DND-41 (cell line): ENCODE measurements around the gene CAPSL.

Experiments used
- ATAC-seq: fragments of 200-7000 bp; cut with Tn5 transposase; 3 replicates; pipeline ENCODE4 v1.9.1; 2021; ENCODE audit warnings: low read depth; ENCODE audit not compliant: insufficient read depth
- DNase-seq: peaks from one replicate; pipeline ENCODE4 v3.0.0-alpha.2; 2020
- H2AFZ ChIP-seq: 2 replicates; pipeline ENCODE4 v1.6.0; 2012; ENCODE audit warnings: low read depth, low read length
- H3K27ac ChIP-seq: 2 replicates; pipeline ENCODE4 v1.5.1; 2012; ENCODE audit warnings: low read length, inconsistent platforms
- H3K27me3 ChIP-seq: fragments of 200-600 bp; sonication (generic); 2 replicates; pipeline ENCODE4 v1.6.0; 2012; ENCODE audit warnings: low read length, mild to moderate bottlenecking, inconsistent platforms; ENCODE audit not compliant: insufficient read depth, poor library complexity
- H3K36me3 ChIP-seq: 2 replicates; pipeline ENCODE4 v1.5.1; 2012; ENCODE audit warnings: low read length, inconsistent platforms; ENCODE audit not compliant: insufficient read depth
- H3K4me1 ChIP-seq: 2 replicates; pipeline ENCODE4 v1.5.1; 2012; ENCODE audit warnings: mild to moderate bottlenecking, low read length; ENCODE audit not compliant: insufficient read depth
- H3K4me2 ChIP-seq: 2 replicates; pipeline ENCODE4 v1.6.0; 2012; ENCODE audit warnings: mild to moderate bottlenecking, moderate library complexity, low read length, inconsistent platforms; ENCODE audit not compliant: insufficient read depth
- H3K4me3 ChIP-seq, 2 experiments: fragments of 200-600 bp in 1 of 2; shearing (Covaris generic) in 1 of 2; 2 replicates each; pipeline ENCODE4 v1.5.1; 2012 to 2016; ENCODE audit warnings: inconsistent platforms in 2 of 2, low read length in 2 of 2, mild to moderate bottlenecking in 2 of 2, low read depth in 1 of 2, moderate library complexity in 1 of 2
- H3K79me2 ChIP-seq: 2 replicates; pipeline ENCODE4 v1.6.0; 2012; ENCODE audit warnings: low read length, inconsistent platforms; ENCODE audit not compliant: insufficient read depth
- H3K9ac ChIP-seq: 2 replicates; pipeline ENCODE4 v1.6.0; 2012; ENCODE audit warnings: low read depth, mild to moderate bottlenecking, inconsistent platforms, low read length, moderate library complexity
- H3K9me3 ChIP-seq: 2 replicates; pipeline ENCODE4 v1.5.1; 2012; ENCODE audit warnings: low read length, moderate library complexity, mild to moderate bottlenecking, inconsistent platforms; ENCODE audit not compliant: insufficient read depth, severe bottlenecking
- H4K20me1 ChIP-seq: 2 replicates; pipeline ENCODE4 v1.6.0; 2012; ENCODE audit warnings: low read length; ENCODE audit not compliant: insufficient read depth
- CTCF ChIP-seq: IDR thresholded peaks from 2 replicates; pipeline ENCODE4 v1.5.1; 2012; ENCODE audit warnings: borderline replicate concordance, low read length, moderate library complexity, mild to moderate bottlenecking; ENCODE audit not compliant: poor library complexity, severe bottlenecking; ENCODE audit errors: extremely low read depth
- EZH2 ChIP-seq: IDR thresholded peaks from 3 replicates; pipeline ENCODE4 v1.6.1; 2012; ENCODE audit warnings: borderline replicate concordance, low read depth, mild to moderate bottlenecking, moderate library complexity, low read length, inconsistent platforms; ENCODE audit not compliant: severe bottlenecking

The CAPSL gene

GRCh38 chr5:35880156-35880555, 58.3 kb downstream of the CAPSL start:
- H3K4me2 ChIP-seq = no peak overlapping the region
- peaks cover 44% of the 10 kb centered on the region for H3K36me3 ChIP-seq

DNA sequence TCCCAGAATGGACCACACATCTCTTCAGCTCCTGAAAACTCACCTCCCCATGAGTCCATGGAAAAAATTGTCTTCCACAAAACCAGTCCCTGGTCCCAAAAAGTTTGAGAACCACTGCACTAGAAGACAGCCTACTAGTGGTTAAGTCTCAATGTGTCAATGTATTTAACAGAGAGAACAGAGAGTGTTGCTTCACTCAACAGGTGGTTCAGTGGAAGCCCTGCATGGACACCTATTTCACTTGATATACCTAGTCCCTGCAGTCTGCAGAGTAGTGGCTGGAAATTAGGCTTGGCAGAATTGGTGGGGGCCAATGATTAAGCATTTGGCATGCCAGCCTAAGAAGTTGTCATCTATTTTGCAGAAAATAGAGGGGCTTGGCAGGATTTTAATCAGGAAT, 58.8 kb downstream of the CAPSL start:
- Histone ChIP-seq H3K36me3 (peaks cover 49% of the 10 kb centered on the region), H3K79me2 (peaks cover 51% of the 10 kb centered on the region), H3K4me2 (no peak overlapping the region), H3K9ac (peak overlapping the region; percentile 69; the same call in 1 of the 2 replicates), H3K4me1 (peaks cover 100% of the 10 kb centered on the region), H3K9me3 (no peaks in the 10 kb centered on the region), H2AFZ (no peak overlapping the region), H3K27me3 (no peaks in the 10 kb centered on the region), H3K27ac (peak overlapping the region; percentile 96), H4K20me1 (no peaks in the 10 kb centered on the region), H3K4me3 (no peak overlapping the region)
- no peak for DNase-seq
- TF ChIP-seq EZH2 (no peak), CTCF (peak; percentile 22)
- no peak for ATAC-seq

More at GRCh38 chr5:35880156-35880555, 58.3 kb downstream of the CAPSL start:
- Histone ChIP-seq H4K20me1 (no peaks in the 10 kb centered on the region), H3K4me1 (peaks cover 100% of the 10 kb centered on the region), H3K9me3 (no peaks in the 10 kb centered on the region), H3K4me3 (no peak overlapping the region), H3K9ac (peak overlapping the region; percentile 69; the same call in 1 of the 2 replicates), H3K79me2 (peaks cover 45% of the 10 kb centered on the region), H3K27ac (peak overlapping the region; percentile 96), H3K27me3 (no peaks in the 10 kb centered on the region), H2AFZ (no peak overlapping the region)
- ATAC-seq = no peak
- TF ChIP-seq CTCF (no peak), EZH2 (no peak)
- DNase-seq = no peak

- Histone ChIP-seq H3K4me3 (no peak overlapping the region), H3K4me1 (peaks cover 100% of the 10 kb centered on the region), H3K79me2 (peaks cover 56% of the 10 kb centered on the region), H3K27me3 (no peaks in the 10 kb centered on the region), H3K36me3 (peaks cover 55% of the 10 kb centered on the region), H4K20me1 (no peaks in the 10 kb centered on the region), H3K4me2 (no peak overlapping the region), H3K9me3 (no peaks in the 10 kb centered on the region), H2AFZ (no peak overlapping the region), H3K27ac (peak overlapping the region; percentile 96), H3K9ac (peak overlapping the region; percentile 69; the same call in 1 of the 2 replicates)
- peak; percentile 63 for DNase-seq
- ATAC-seq = peak; percentile 30
- no peak for TF ChIP-seq EZH2
- no peak for TF ChIP-seq CTCF
These were observed 59.3 kb downstream of the CAPSL start for GRCh38 chr5:35879096-35879495.
